NOMO-1 (cell line): Measurements from ENCODE around the gene ZGLP1.
"Not testable (repeated sequence)": the region's sequence is repeated elsewhere in the genome, so short reads cannot be mapped to it uniquely, and the experiment has no call there.

Experiments
- DNase-seq, 2 experiments: peaks; one replicate each; lab custom pipeline; 2025; ENCODE audit not compliant: unreplicated experiment in 2 of 2; lab: John Stamatoyannopoulos, UW

The ZGLP1 gene

GRCh38 chr19:10283301-10284064 is 26.1 kb downstream of the ZGLP1 start:
- DNase-seq, result no peak

DNA sequence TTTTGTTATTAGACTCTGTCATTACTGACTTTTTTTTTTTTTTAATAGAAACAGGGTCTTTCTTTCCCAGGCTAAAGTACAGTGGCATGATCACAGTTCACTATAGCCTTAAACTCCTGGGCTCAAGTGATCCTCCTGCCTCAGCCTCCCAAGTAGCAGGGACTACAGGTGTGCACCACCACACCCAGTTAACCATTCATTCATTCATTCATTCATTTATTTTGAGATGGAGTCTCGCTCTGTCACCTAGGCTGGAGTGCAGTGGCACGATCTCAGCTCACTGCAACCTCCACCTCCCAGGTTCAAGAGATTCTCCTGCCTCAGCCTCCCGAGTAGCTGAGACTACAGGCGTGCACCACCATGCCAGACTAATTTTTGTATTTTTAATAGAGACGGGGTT is 27.6 kb downstream of the ZGLP1 start:
- DNase-seq, result not testable (repeated sequence)

GRCh38 chr19:10279737-10280442 is 29.7 kb downstream of the ZGLP1 start:
- no peak for DNase-seq

DNA sequence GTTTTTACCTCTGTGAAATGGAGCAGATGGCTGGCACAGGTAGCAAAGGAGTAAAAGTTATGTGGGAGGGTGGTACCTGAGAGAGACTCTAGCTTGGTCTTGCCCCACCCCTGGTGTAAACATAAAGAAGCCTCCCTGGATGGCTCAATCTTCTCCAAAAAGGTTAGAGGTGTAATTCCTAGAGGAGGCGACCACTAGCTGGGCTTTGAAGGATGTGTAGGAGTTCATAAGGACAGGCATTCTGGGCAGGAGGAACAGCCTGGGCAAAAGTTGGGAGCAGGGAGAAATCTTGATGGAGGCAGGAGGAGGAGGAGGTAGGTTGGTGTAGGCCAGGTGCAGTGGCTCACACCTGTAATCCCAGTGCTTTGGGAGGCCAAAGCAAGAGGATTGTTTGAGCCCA is 30.7 kb downstream of the ZGLP1 start:
- no peak for DNase-seq

DNA sequence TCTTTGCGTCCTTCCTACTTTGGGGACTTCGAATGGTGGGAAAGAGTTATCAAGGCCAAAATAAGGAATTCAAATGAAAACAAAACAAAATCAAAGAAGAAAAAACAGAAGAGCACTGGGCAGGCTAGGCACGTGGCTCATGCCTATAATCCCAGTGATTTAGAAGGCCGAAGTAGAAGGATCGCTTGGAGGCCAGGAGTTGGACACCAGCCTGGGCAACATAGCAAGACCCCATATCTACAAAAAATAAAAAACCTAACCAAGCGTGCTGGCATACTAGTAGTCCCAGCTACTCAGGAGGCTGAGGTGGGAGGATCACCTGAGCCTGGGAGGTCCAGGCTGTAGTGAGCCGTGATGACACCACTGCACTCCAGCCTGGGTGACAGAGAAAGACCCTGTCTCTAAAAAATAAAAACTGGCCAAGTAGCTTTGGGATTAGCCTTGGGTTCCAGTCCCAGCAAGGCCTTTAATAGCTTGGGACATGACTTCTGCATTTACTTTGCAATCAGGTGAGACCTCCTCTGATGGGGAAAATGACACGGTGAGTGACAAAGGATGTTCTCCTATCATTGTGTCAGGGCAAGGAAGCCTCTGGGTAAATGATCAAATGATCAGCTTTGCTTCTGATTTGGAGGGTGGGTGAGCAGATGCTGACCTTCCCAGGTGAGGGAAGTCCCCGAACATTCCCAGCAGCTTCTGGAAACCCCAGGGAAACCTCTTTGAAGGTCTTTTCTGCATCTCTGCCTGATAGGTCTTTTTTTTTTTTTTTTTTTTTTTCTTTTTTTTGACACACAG is 31.6 kb downstream of the ZGLP1 start:
- no peak for DNase-seq

GRCh38 chr19:10274589-10274988 is 35.0 kb downstream of the ZGLP1 start:
- DNase-seq, result no peak

DNA sequence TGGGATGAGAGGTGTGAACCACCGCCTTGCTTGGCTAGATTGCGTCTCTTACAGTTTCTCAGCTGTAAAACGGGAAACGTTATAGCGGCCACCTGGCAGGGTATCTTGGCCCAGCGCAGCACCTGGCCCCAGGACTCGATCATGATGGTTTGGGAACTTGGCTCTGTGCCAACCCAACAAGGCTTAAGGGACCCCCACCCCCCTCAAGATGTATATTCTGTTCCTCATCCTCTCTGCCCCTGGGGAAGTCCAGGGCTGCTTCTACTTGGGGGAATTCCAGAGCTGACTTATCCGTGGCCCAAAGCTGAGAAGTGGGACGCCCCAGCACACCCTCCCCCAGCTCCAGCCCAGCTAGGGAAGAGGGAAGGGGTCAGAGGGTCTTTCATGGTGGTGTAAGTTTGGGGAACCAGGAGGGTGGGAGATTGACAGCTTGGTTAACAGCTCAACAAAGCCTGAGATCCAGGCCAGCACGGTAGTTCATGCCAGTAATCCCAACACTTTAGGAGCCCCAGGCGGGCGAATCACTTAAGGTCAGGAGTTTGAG is 38.0 kb downstream of the ZGLP1 start:
- DNase-seq, result no peak

DNA sequence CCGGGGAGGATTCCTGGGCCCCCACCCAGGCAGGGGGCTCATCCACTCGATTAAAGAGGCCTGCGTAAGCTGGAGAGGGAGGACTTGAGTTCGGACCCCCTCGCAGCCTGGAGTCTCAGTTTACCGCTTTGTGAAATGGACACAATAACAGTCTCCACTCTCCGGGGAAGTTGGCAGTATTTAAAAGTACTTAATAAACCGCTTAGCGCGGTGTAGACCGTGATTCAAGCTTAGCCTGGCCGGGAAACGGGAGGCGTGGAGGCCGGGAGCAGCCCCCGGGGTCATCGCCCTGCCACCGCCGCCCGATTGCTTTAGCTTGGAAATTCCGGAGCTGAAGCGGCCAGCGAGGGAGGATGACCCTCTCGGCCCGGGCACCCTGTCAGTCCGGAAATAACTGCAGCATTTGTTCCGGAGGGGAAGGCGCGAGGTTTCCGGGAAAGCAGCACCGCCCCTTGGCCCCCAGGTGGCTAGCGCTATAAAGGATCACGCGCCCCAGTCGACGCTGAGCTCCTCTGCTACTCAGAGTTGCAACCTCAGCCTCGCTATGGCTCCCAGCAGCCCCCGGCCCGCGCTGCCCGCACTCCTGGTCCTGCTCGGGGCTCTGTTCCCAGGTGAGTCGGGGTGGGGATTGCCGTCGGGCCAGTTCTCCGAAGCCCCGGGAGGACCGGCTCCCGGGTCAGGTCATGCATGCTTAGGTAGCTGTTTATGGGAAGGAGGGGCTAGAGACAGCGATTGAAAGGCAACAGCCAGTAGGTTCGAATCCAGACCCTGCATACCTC is 38.8 kb downstream of the ZGLP1 start, which contains the start of gene ICAM1:
ICAM1 (plus strand) TSS at position 505 of the 779 bp plus-strand sequence; CDS start at position 545, 40 bp downstream.
- DNase-seq, result peak; percentile 37 to 62

DNA sequence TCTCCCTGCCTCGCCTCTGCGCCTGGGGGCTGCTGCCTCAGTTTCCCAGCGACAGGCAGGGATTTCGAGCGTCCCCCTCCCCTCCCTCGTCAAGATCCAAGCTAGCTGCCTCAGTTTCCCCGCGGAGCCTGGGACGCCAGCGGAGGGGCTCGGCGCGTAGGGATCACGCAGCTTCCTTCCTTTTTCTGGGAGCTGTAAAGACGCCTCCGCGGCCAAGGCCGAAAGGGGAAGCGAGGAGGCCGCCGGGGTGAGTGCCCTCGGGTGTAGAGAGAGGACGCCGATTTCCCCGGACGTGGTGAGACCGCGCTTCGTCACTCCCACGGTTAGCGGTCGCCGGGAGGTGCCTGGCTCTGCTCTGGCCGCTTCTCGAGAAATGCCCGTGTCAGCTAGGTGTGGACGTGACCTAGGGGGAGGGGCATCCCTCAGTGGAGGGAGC is 39.4 kb downstream of the ZGLP1 start:
- peak; percentile 73 to 81 for DNase-seq

DNA sequence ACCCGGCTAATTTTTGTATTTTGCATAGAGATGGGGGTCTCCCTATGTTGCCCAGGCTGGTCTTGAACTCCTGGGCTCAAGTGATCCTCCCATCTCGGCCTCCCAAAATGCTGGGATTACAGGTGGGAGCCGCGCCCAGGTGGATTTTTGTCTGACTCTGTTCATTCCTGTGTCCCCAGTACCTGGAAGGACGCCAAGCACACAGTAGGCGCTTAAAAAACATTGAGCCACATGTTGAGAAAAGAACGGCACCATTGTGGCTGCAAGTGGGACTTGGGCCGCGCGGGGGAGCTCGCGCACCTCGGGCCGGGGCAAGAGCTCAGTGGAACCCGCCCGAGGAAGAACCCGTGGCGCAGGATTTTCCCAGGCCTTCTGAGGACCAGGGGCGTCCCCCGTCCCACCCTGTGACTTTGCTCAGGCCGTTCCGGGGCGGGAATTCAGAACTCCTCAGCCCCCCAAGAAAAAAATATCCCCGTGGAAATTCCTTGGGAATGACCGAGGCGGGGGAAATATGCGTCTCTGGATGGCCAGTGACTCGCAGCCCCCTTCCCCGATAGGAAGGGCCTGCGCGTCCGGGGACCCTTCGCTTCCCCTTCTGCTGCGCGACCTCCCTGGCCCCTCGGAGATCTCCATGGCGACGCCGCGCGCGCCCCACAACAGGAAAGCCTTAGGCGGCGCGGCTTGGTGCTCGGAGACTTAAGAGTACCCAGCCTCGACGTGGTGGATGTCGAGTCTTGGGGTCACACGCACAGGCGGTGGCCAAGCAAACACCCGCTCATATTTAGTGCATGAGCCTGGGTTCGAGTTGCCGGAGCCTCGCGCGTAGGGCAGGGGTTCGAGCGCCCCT is 40.1 kb downstream of the ZGLP1 start:
- DNase-seq, result peak; percentile 64 to 71

GRCh38 chr19:10268071-10268470 is 41.5 kb downstream of the ZGLP1 start:
- DNase-seq, result no peak

DNA sequence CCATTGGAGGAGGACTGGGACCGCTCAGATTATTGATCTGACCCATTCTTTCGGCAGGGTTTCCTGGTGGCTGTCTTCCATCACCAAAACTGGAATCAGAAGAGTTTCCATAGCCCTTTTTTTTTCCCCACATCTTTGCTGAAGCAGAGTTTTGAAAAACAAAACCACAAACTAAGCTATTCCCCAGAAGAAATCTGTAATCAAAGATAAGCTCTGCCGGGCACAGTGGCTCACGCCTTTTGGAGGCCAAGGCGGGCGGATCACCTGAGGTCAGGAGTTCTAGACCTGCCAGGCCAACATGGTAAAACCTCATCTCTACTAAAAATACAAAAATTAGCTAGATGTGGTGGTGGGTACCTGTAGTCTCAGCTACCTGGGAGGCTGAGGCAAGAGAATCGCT is 42.9 kb downstream of the ZGLP1 start:
- no peak for DNase-seq

DNA sequence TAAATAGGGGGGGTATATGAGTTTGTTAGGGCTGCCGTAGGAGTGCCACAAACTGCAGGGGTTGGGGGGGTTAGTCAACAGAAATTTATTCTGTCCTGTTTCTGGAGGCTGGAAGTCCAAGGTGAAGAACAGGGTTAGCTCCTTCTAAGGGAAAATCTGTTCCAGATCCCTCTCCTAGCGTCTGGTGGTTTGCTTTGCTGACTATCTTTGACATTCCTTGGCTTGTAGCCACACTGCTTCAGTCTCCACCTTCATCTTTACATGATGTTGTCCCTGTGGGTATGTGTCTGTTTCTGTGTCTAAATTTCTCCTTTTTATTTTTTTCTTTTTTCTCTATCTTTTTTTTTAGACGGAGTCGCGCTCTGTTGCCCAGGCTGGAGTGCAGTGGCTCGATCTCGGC is 46.8 kb downstream of the ZGLP1 start:
- DNase-seq, result no peak

- no peak for DNase-seq
These were observed 49.5 kb downstream of the ZGLP1 start for GRCh38 chr19:10260141-10260584.

DNA sequence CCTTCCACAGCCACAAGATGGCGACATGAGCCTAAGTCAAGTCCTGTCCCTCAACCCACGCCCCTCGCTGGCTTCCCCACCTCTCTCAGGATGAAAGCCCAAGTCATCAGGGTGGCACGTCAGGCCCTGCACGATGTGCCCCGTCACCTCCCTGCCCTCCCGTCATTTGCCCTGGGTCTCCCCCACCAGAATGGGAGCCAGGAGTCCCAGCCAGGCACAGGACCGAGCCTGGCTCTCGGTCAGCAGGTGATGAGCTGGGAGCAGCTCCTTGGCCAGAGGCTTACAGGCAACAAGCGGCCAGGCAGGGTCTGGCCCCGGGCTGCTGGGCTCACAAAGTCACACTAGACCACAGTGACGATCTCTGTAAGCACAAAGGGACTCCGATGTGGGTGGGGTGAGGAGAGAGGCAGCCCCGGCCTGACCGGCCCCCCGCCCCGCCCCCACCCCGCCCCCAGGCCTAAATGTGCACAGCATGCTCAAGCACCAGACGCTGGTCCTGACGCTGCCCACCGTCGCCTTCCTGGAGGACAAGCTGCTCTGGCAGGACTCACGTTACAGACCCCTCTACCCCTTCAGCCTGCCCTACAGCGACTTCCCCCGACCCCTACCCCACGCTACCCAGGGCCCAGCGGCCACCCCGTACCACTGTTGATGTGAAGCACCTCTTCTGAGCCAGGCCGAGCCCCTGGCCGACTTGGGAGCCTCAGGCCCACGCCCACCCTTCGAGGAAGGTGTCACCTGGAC is 50.3 kb downstream of the ZGLP1 start:
- peak; percentile 55 to 67 for DNase-seq

DNA sequence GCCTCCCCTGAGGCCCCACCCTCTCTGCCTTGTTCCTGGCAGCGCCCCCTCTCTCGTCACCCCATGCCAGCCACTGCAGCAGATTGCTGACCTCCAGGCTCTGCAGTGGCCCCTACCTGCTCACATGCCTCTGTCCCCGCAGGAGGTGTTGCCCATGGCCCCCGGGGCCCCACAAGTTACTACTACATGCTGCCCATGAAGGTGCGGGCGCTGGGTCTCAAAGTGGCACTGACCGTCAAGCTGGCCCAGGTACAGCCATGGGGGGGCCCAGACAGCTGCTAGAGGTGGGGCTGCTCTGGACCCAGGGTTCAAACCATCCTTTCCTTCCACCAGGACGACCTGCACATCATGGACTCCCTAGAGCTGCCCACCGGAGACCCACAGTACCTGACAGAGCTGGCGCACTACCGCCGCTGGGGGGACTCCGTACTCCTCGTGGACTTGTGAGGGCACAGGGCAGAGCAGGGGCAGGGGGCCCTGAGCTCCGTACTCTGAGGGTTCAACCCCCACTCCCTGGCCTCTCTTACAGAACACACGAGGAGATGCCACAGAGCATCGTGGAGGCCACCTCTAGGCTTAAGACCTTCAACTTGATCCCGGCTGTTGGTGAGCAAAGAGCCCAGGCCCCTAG is 51.4 kb downstream of the ZGLP1 start:
- no peak for DNase-seq

- no peak for DNase-seq
These were observed 52.5 kb downstream of the ZGLP1 start for GRCh38 chr19:10256970-10257615.

DNA sequence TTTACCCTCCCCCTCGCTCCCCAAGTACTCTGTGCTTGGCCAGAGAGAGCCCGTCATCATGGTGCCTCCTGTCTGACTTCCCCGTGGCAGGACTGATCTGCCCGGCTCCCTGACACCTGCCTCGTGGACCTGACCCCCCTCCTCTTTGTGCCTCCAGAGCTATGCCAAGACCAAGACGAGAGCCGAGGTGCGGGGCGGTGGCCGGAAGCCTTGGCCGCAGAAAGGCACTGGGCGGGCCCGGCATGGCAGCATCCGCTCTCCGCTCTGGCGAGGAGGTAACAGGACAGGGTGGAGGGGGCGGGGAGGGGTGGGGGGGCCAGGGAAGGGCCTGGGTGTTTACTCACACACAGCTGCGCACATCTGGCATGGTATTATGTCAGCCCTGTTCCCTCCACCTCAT is 53.1 kb downstream of the ZGLP1 start:
- no peak for DNase-seq
